B cell (primary cell): ENCODE results near the gene UBE2R2. TPM values are rescaled to one million over a fixed set of nuclear protein-coding genes. Genes with fewer than 3 reads are reported as not detected.
A peak's percentile ranks its signal among the peaks of the same experiment; 100 is the strongest.
"Not testable (repeated sequence)": the region's sequence is repeated elsewhere in the genome, so short reads cannot be mapped to it uniquely, and the experiment has no call there.

Experiments used
- ATAC-seq: fragments of 200-7000 bp; cut with Tn5 transposase; one replicate; pipeline ENCODE4 v1.10.0; 2021; ENCODE audit warnings: low read depth, mild to moderate bottlenecking, moderate number of reproducible peaks, moderate library complexity
- CTCF ChIA-PET: fragments of 350-600 bp; sonication (Branson Sonifier 250); formaldehyde crosslinking; loops from one replicate; lab custom pipeline; 2021; ENCODE audit warnings: antibody characterized with exemption, inconsistent platforms; lab: Charles Lee
- POLR2A ChIA-PET: fragments of 350-600 bp; sonication (Branson Sonifier 250); formaldehyde crosslinking; loops from one replicate; lab custom pipeline; 2021; ENCODE audit warnings: antibody characterized with exemption; lab: Charles Lee
- DNase-seq: peaks from one replicate; pipeline ENCODE4 v3.0.0; 2013
- H2AFZ ChIP-seq: 2 replicates; pipeline ENCODE4 v1.6.1; 2012; ENCODE audit warnings: mild to moderate bottlenecking, low read depth, low read length; ENCODE audit not compliant: insufficient read depth, poor library complexity, severe bottlenecking
- H3K27ac ChIP-seq, 2 donors: 1 replicate in 1 of 2; 2 replicates in 1 of 2; pipeline ENCODE4 v1.5.1; 2012 to 2013; ENCODE audit warnings: low read length in 2 of 2, mild to moderate bottlenecking in 2 of 2, moderate library complexity in 1 of 2
- H3K27me3 ChIP-seq, 4 experiments: fragments of 200-600 bp in 1 of 4; sonication (generic) in 1 of 4; replicated peaks in 1 of 4; 1 replicate in 2 of 4; 2 replicates in 2 of 4; pipeline versions ENCODE4 v1.6.1 to v1.7.0; 2013 to 2016; ENCODE audit warnings: low read length in 3 of 4, mild to moderate bottlenecking in 2 of 4, mixed read lengths in 1 of 4, moderate library complexity in 1 of 4; ENCODE audit not compliant: insufficient read depth in 4 of 4, control insufficient read depth in 3 of 4; ENCODE audit errors: control extremely low read depth in 1 of 4
- H3K36me3 ChIP-seq, 2 experiments: replicated peaks in 1 of 2; 1 replicate in 1 of 2; 2 replicates in 1 of 2; pipeline versions ENCODE4 v1.6.1 to v1.7.1; 2013; ENCODE audit warnings: low read length in 1 of 2; ENCODE audit not compliant: insufficient read depth in 2 of 2, control insufficient read depth in 1 of 2; ENCODE audit errors: control extremely low read depth in 1 of 2, extremely low read depth in 1 of 2
- H3K4me1 ChIP-seq, 2 donors: fragments of 200-600 bp in 1 of 2; sonication (generic) in 1 of 2; 1 replicate in 1 of 2; 2 replicates in 1 of 2; pipeline versions ENCODE4 v1.5.1 to v1.6.1; 2013 to 2017; ENCODE audit warnings: low read length in 2 of 2; ENCODE audit not compliant: control insufficient read depth in 2 of 2, insufficient read depth in 2 of 2
- H3K4me2 ChIP-seq: replicated peaks from 2 replicates; pipeline ENCODE3; 2012; ENCODE audit warnings: mild to moderate bottlenecking, low read depth, low read length; ENCODE audit not compliant: poor library complexity, severe bottlenecking
- H3K4me3 ChIP-seq, 5 experiments: fragments of 200-600 bp in 1 of 5; sonication (generic) in 1 of 5; 1 replicate in 3 of 5; 2 replicates in 2 of 5; pipeline versions ENCODE4 v1.5.1 to v1.7.0; 2011 to 2016; ENCODE audit warnings: low read length in 4 of 5, mild to moderate bottlenecking in 4 of 5, low read depth in 2 of 5, control low read depth in 1 of 5, moderate library complexity in 1 of 5; ENCODE audit not compliant: insufficient read depth in 1 of 5; ENCODE audit errors: control extremely low read depth in 1 of 5, extremely low read depth in 1 of 5
- H3K79me2 ChIP-seq: fragments of 200-600 bp; sonication (generic); one replicate; pipeline ENCODE4 v1.6.0; 2016; ENCODE audit warnings: low read length; ENCODE audit not compliant: control insufficient read depth, insufficient read depth
- H3K9ac ChIP-seq: fragments of 200-600 bp; sonication (generic); 2 replicates; pipeline ENCODE4 v1.6.1; 2017; ENCODE audit warnings: mild to moderate bottlenecking, low read length, moderate library complexity
- H3K9me3 ChIP-seq, 3 donors: one replicate each; pipeline versions ENCODE4 v1.6.1 to v1.7.1; 2013; ENCODE audit warnings: low read length in 2 of 3; ENCODE audit not compliant: control insufficient read depth in 2 of 3, insufficient read depth in 1 of 3; ENCODE audit errors: control extremely low read depth in 1 of 3
- H4K20me1 ChIP-seq: 2 replicates; pipeline ENCODE4 v1.6.0; 2012; ENCODE audit warnings: mild to moderate bottlenecking, low read length; ENCODE audit not compliant: insufficient read depth, control insufficient read depth, poor library complexity, severe bottlenecking
- H3K27ac Mint-ChIP-seq: one replicate; pipeline ENCODE4 v1.8.0; 2021; ENCODE audit warnings: mixed read lengths
- H3K27me3 Mint-ChIP-seq: one replicate; pipeline ENCODE4 v1.8.0; 2021; ENCODE audit warnings: mixed read lengths
- H3K4me1 Mint-ChIP-seq: one replicate; pipeline ENCODE4 v1.8.0; 2021; ENCODE audit warnings: mixed read lengths
- H3K4me3 Mint-ChIP-seq: one replicate; pipeline ENCODE4 v1.8.0; 2021; ENCODE audit warnings: mixed read lengths
- H3K9me3 Mint-ChIP-seq: one replicate; pipeline ENCODE4 v1.8.0; 2022; ENCODE audit warnings: mixed read lengths; ENCODE audit not compliant: insufficient read depth
- CTCF ChIP-seq: fragments of 200-600 bp; IDR thresholded peaks from one replicate; pipeline ENCODE4 v1.8.0; 2022; ENCODE audit warnings: antibody characterized with exemption, mild to moderate bottlenecking
- EZH2 ChIP-seq: IDR thresholded peaks from 2 replicates; pipeline ENCODE4 v1.6.1; 2012; ENCODE audit warnings: borderline replicate concordance, low read depth, mild to moderate bottlenecking, moderate library complexity, low read length; ENCODE audit not compliant: insufficient read depth, poor library complexity, severe bottlenecking
- WGBS: methylation state at CpG from one replicate; pipeline ENCODE4 v1.1.5; 2013; ENCODE audit warnings: missing lambda C conversion rate; ENCODE audit not compliant: insufficient coverage; 5-methylcytosine and 5-hydroxymethylcytosine counted together
- intact Hi-C: fragments of 100-400 bp; cut with micrococcal nuclease; formaldehyde crosslinking; loops from one replicate; pipeline ENCODE4 v1.10.0; 2022
- polyA plus RNA-seq: library from polyadenylated mRNA; depleted of rRNA; stranded (reverse); fragments of >200 nt; gene quantifications from 2 replicates; pipeline ENCODE4 v1.2.3, GENCODE V29; 2012
- total RNA-seq, 2 donors: library from RNA; stranded (reverse); fragments of 120-200 nt in 1 of 2; gene quantifications; 1 replicate in 1 of 2; 2 replicates in 1 of 2; pipeline versions ENCODE4 v1.2.3 to v1.2.4, GENCODE V29; 2013 to 2022

UBE2R2 gene
- total and polyA plus RNA-seq, 2 donors (not counting 1 experiment from before 2014, with no cell fraction given): 18.9 to 48.8 TPM

GRCh38 chr9:33863027-33863426 lies 46.1 kb downstream of the UBE2R2 start:
- H3K27ac ChIP-seq, POLR2A ChIA-PET, H2AFZ ChIP-seq, H3K9me3 ChIP-seq, H3K9me3 Mint-ChIP-seq, H3K27ac Mint-ChIP-seq, H3K4me3 Mint-ChIP-seq, H3K4me1 ChIP-seq, DNase-seq, H3K36me3 ChIP-seq, H3K4me3 ChIP-seq, H3K27me3 Mint-ChIP-seq, H3K27me3 ChIP-seq, intact Hi-C loops, H3K9ac ChIP-seq, CTCF ChIA-PET: not testable (repeated sequence)
- Histone ChIP-seq H4K20me1 (peaks cover 77% of the 10 kb centered on the region), H3K79me2 (peaks cover 98% of the 10 kb centered on the region), H3K4me2 (peak overlapping the region; percentile 8)
- H3K4me1 Mint-ChIP-seq: peaks cover 32% of the 10 kb centered on the region
- ATAC-seq: peak; percentile 28
- no CpG with 5 or more reads among the region's 8 CpGs for WGBS

- no peak overlapping the region for H3K4me3 ChIP-seq
- peaks cover 81% of the 10 kb centered on the region for H4K20me1 ChIP-seq
- ChIA-PET POLR2A (no interaction called here), CTCF (interaction anchor here (0.6 to 1.4 kb wide), 3 partner anchors 54 to 517 kb away, joined by 3 to 5 read pairs (median 3); no protein-coding TSS in a partner anchor)
- H3K27ac ChIP-seq: no peak overlapping the region
- no peak overlapping the region for H2AFZ ChIP-seq
- Mint-ChIP-seq H3K4me3 (no peak overlapping the region), H3K4me1 (peaks cover 36% of the 10 kb centered on the region), H3K9me3 (no peaks in the 10 kb centered on the region), H3K27ac (no peak overlapping the region), H3K27me3 (no peaks in the 10 kb centered on the region)
- H3K79me2 ChIP-seq: peaks cover 99% of the 10 kb centered on the region
- peaks cover 6 to 18% of the 10 kb centered on the region in 2 donors for H3K4me1 ChIP-seq
- 96% methylated on average over 11 of the region's 11 CpGs for WGBS
- DNase-seq (no peak), ATAC-seq (no peak)
- peaks cover 0 to 10% (median 0%) of the 10 kb centered on the region in 3 donors for H3K9me3 ChIP-seq
- no peaks in the 10 kb centered on the region for H3K27me3 ChIP-seq
- H3K4me2 ChIP-seq: no peak overlapping the region
- no peak overlapping the region for H3K9ac ChIP-seq
- intact Hi-C loops: no loop called here
- TF ChIP-seq EZH2 (no peak), CTCF (no peak)
- peaks cover 0 to 4% of the 10 kb centered on the region in 2 experiments for H3K36me3 ChIP-seq
These were observed 50.9 kb downstream of the UBE2R2 start for GRCh38 chr9:33867747-33868439.
